Osteoblast (primary cell): ENCODE results near the gene TMEM178B. TPM values are rescaled to one million over a fixed set of nuclear protein-coding genes. Genes with fewer than 3 reads are reported as not detected.

ENCODE experiments used
- DNase-seq: peaks from one replicate; pipeline ENCODE4 v3.0.0; 2011; ENCODE audit warnings: low spot score, mixed read lengths; ENCODE audit not compliant: insufficient read length; ENCODE audit errors: missing footprints
- H2AFZ ChIP-seq: 2 replicates; pipeline ENCODE4 v1.6.0; 2011; ENCODE audit warnings: mild to moderate bottlenecking, low read length
- H3K27ac ChIP-seq: 2 replicates; pipeline ENCODE4 v1.5.1; 2011; ENCODE audit warnings: mild to moderate bottlenecking, low read depth, low read length, moderate library complexity
- H3K27me3 ChIP-seq: 2 replicates; pipeline ENCODE4 v1.6.0; 2012; ENCODE audit warnings: mild to moderate bottlenecking, control low read depth, inconsistent platforms, low read length, moderate library complexity; ENCODE audit not compliant: insufficient read depth
- H3K36me3 ChIP-seq: 2 replicates; pipeline ENCODE4 v1.5.1; 2011; ENCODE audit warnings: mild to moderate bottlenecking, low read length, control low read depth, moderate library complexity; ENCODE audit not compliant: insufficient read depth
- H3K4me1 ChIP-seq: 2 replicates; pipeline ENCODE4 v1.5.1; 2011; ENCODE audit warnings: mild to moderate bottlenecking, low read length, control low read depth, moderate library complexity; ENCODE audit not compliant: insufficient read depth
- H3K4me2 ChIP-seq: 2 replicates; pipeline ENCODE4 v1.6.0; 2011; ENCODE audit warnings: mild to moderate bottlenecking, low read length; ENCODE audit not compliant: insufficient read depth
- H3K4me3 ChIP-seq: fragments of 200-600 bp; sonication (generic); 3 replicates; pipeline ENCODE4 v1.5.1; 2012; ENCODE audit warnings: mild to moderate bottlenecking, low read length, inconsistent platforms; ENCODE audit not compliant: insufficient read depth
- H3K79me2 ChIP-seq: 2 replicates; pipeline ENCODE4 v1.6.0; 2012; ENCODE audit warnings: mild to moderate bottlenecking, low read length, control low read depth, inconsistent platforms; ENCODE audit not compliant: insufficient read depth
- H3K9me3 ChIP-seq: 2 replicates; pipeline ENCODE4 v1.5.1; 2011; ENCODE audit warnings: low read depth, low read length, control low read depth
- H4K20me1 ChIP-seq: 2 replicates; pipeline ENCODE4 v1.6.0; 2012; ENCODE audit warnings: mild to moderate bottlenecking, low read length, control low read depth; ENCODE audit not compliant: insufficient read depth
- CTCF ChIP-seq: IDR thresholded peaks from 2 replicates; pipeline ENCODE4 v1.5.1; 2011; ENCODE audit warnings: mild to moderate bottlenecking, low read depth, low read length, moderate library complexity; ENCODE audit errors: extremely low read depth
- total RNA-seq: library from RNA; depleted of rRNA; stranded (reverse); fragments of >200 nt; gene quantifications from 2 replicates; pipeline ENCODE4 v1.2.3, GENCODE V29; 2012

TMEM178B gene
- total RNA-seq, 1 donor, result 1.1 TPM

GRCh38 chr7:141258559-141258958 lies 184.7 kb downstream of the TMEM178B start:
- TF ChIP-seq CTCF, result no peak
- no peak overlapping the region for H2AFZ ChIP-seq
- no peak overlapping the region for H3K4me3 ChIP-seq
- H4K20me1 ChIP-seq, result no peaks in the 10 kb centered on the region
- H3K4me1 ChIP-seq, result no peaks in the 10 kb centered on the region
- no peaks in the 10 kb centered on the region for H3K27me3 ChIP-seq
- DNase-seq, result no peak
- no peak overlapping the region for H3K27ac ChIP-seq
- H3K36me3 ChIP-seq, result no peaks in the 10 kb centered on the region
- no peaks in the 10 kb centered on the region for H3K79me2 ChIP-seq
- H3K9me3 ChIP-seq, result no peaks in the 10 kb centered on the region
- no peak overlapping the region for H3K4me2 ChIP-seq

- no peak for DNase-seq
- H3K4me3 ChIP-seq, result no peak overlapping the region
- no peaks in the 10 kb centered on the region for H3K36me3 ChIP-seq
These were observed 188.5 kb downstream of the TMEM178B start for GRCh38 chr7:141262101-141263090.

GRCh38 chr7:141263508-141263907 lies 189.6 kb downstream of the TMEM178B start:
- Histone ChIP-seq H4K20me1 (no peaks in the 10 kb centered on the region), H3K27me3 (no peaks in the 10 kb centered on the region), H2AFZ (no peak overlapping the region), H3K4me2 (no peak overlapping the region), H3K4me3 (no peak overlapping the region), H3K36me3 (no peaks in the 10 kb centered on the region), H3K4me1 (no peaks in the 10 kb centered on the region), H3K79me2 (no peaks in the 10 kb centered on the region), H3K27ac (no peak overlapping the region), H3K9me3 (no peaks in the 10 kb centered on the region)
- TF ChIP-seq CTCF, result no peak
- no peak for DNase-seq

More at GRCh38 chr7:141262101-141263090, 188.5 kb downstream of the TMEM178B start:
- TF ChIP-seq CTCF, result peak; percentile 50
- no peak overlapping the region for H3K4me2 ChIP-seq
- H3K79me2 ChIP-seq, result no peaks in the 10 kb centered on the region
- H3K9me3 ChIP-seq, result no peaks in the 10 kb centered on the region
- no peaks in the 10 kb centered on the region for H3K4me1 ChIP-seq
- no peak overlapping the region for H2AFZ ChIP-seq
- H3K27me3 ChIP-seq, result no peaks in the 10 kb centered on the region
- H3K27ac ChIP-seq, result no peak overlapping the region
- no peaks in the 10 kb centered on the region for H4K20me1 ChIP-seq

- no peak overlapping the region for H3K4me2 ChIP-seq
- no peaks in the 10 kb centered on the region for H4K20me1 ChIP-seq
- H3K27ac ChIP-seq, result no peak overlapping the region
- TF ChIP-seq CTCF, result no peak
- H3K4me1 ChIP-seq, result no peaks in the 10 kb centered on the region
- no peaks in the 10 kb centered on the region for H3K36me3 ChIP-seq
- no peaks in the 10 kb centered on the region for H3K79me2 ChIP-seq
- H2AFZ ChIP-seq, result no peak overlapping the region
- DNase-seq, result no peak
- H3K9me3 ChIP-seq, result no peaks in the 10 kb centered on the region
- no peaks in the 10 kb centered on the region for H3K27me3 ChIP-seq
- no peak overlapping the region for H3K4me3 ChIP-seq
These were observed 190.1 kb downstream of the TMEM178B start for GRCh38 chr7:141263983-141264382.
